ENCODE results near the gene DVL1.

GRCh38 chr1:1387098-1388077 is 38.2 kb upstream of the DVL1 start:
- TF ChIP-seq EP300 (IDR thresholded peaks at IDR 0.05), result no peak
- no peak for TF ChIP-seq CTCF (IDR thresholded peaks at IDR 0.05)
- TF ChIP-seq POLR2A (IDR thresholded peaks at IDR 0.05), result no peak
